Peyer's patch (tissue), 4 donors: ENCODE measurements around the gene GFOD1. TPM values are rescaled to one million over a fixed set of nuclear protein-coding genes. Genes with fewer than 3 reads are reported as not detected.

ENCODE experiments used
- DNase-seq, 3 donors: peaks; one replicate each; pipeline ENCODE4 v3.0.0-alpha.2; 2017 to 2019
- H3K27ac ChIP-seq, 4 donors: fragments of 200-600 bp; sonication (generic); one replicate each; pipeline ENCODE4 v1.5.1; 2016 to 2019
- H3K27me3 ChIP-seq, 2 donors: fragments of 200-600 bp; sonication (generic); one replicate each; pipeline ENCODE4 v1.5.1; 2019
- H3K36me3 ChIP-seq, 3 donors: fragments of 200-600 bp; sonication (generic); one replicate each; pipeline ENCODE4 v1.5.1; 2016 to 2019
- H3K4me1 ChIP-seq, 4 donors: fragments of 200-600 bp; sonication (generic); one replicate each; pipeline ENCODE4 v1.5.1; 2016 to 2019
- H3K4me3 ChIP-seq, 4 donors: fragments of 200-600 bp; sonication (generic); 1 replicate in 3 of 4; 2 replicates in 1 of 4; pipeline ENCODE4 v1.5.1; 2016 to 2019; ENCODE audit warnings: mild to moderate bottlenecking in 1 of 4
- H3K9me3 ChIP-seq, 4 donors: fragments of 200-600 bp; sonication (generic); one replicate each; pipeline ENCODE4 v1.5.1; 2016 to 2019; ENCODE audit warnings: mild to moderate bottlenecking in 1 of 4
- CTCF ChIP-seq, 6 experiments: fragments of 450-650 bp in 4 of 6; fragments of 200-600 bp in 2 of 6; sonication (generic) in 1 of 6; IDR thresholded peaks; one replicate each; pipeline ENCODE4 v1.5.1; 2017 to 2019; ENCODE audit warnings: antibody characterized with exemption in 6 of 6, mild to moderate bottlenecking in 3 of 6, moderate library complexity in 1 of 6
- POLR2A ChIP-seq, 2 donors: fragments of 450-650 bp; IDR thresholded peaks; one replicate each; pipeline ENCODE4 v1.5.1; 2017; ENCODE audit warnings: antibody characterized with exemption in 2 of 2, mild to moderate bottlenecking in 2 of 2, moderate library complexity in 2 of 2
- total RNA-seq, 4 donors: library from RNA; depleted of rRNA; stranded (reverse); fragments of >200 nt; gene quantifications; one replicate each; pipeline ENCODE4 v1.1.0, GENCODE V29; 2016

GFOD1 gene
- total RNA-seq, 4 donors from 2014 or later: 10.7 to 24.2 (median 17.6) TPM

GRCh38 chr6:13474787-13475186, 12.6 kb downstream of the GFOD1 start:
- Histone ChIP-seq H3K27me3 (no peaks in the 10 kb centered on the region), H3K9me3 (no peaks in the 10 kb centered on the region), H3K4me3 (no peak overlapping the region), H3K36me3 (peaks cover 0 to 8% (median 0%) of the 10 kb centered on the region in 3 donors), H3K27ac (no peak overlapping the region), H3K4me1 (no peaks in the 10 kb centered on the region)
- TF ChIP-seq POLR2A (IDR thresholded peaks at IDR 0.05) (no peak), CTCF (IDR thresholded peaks at IDR 0.05) (no peak)
- DNase-seq: no peak

- no peak for DNase-seq
- Histone ChIP-seq H3K27ac (no peak overlapping the region), H3K27me3 (no peaks in the 10 kb centered on the region), H3K4me1 (no peaks in the 10 kb centered on the region), H3K4me3 (no peak overlapping the region), H3K9me3 (no peaks in the 10 kb centered on the region), H3K36me3 (peaks cover 0 to 9% (median 0%) of the 10 kb centered on the region in 3 donors)
- no peak for TF ChIP-seq CTCF (IDR thresholded peaks at IDR 0.05)
Observed at GRCh38 chr6:13474360-13474759, 13.0 kb downstream of the GFOD1 start.

GRCh38 chr6:13473768-13474165, 13.6 kb downstream of the GFOD1 start:
- Histone ChIP-seq H3K27ac (no peak overlapping the region), H3K27me3 (no peaks in the 10 kb centered on the region), H3K4me1 (no peaks in the 10 kb centered on the region), H3K9me3 (no peaks in the 10 kb centered on the region), H3K4me3 (no peak overlapping the region), H3K36me3 (peaks cover 0 to 9% (median 0%) of the 10 kb centered on the region in 3 donors)
- TF ChIP-seq POLR2A (IDR thresholded peaks at IDR 0.05): no peak
- TF ChIP-seq CTCF (IDR thresholded peaks at IDR 0.05): no peak
- no peak for DNase-seq

- DNase-seq: no peak
- TF ChIP-seq CTCF (IDR thresholded peaks at IDR 0.05): no peak
- TF ChIP-seq POLR2A (IDR thresholded peaks at IDR 0.05): no peak
- Histone ChIP-seq H3K4me1 (no peaks in the 10 kb centered on the region), H3K9me3 (no peaks in the 10 kb centered on the region), H3K27ac (no peak overlapping the region), H3K4me3 (no peak overlapping the region), H3K27me3 (no peaks in the 10 kb centered on the region), H3K36me3 (peaks cover 0 to 9% (median 0%) of the 10 kb centered on the region in 3 donors)
Observed at GRCh38 chr6:13472976-13473767, 14.2 kb downstream of the GFOD1 start.

- Histone ChIP-seq H3K36me3 (peaks cover 0 to 9% (median 0%) of the 10 kb centered on the region in 3 donors), H3K27ac (no peak overlapping the region), H3K4me3 (no peak overlapping the region), H3K4me1 (peaks cover 0 to 6% (median 0%) of the 10 kb centered on the region in 4 donors), H3K9me3 (no peaks in the 10 kb centered on the region), H3K27me3 (no peaks in the 10 kb centered on the region)
- DNase-seq: no peak
- TF ChIP-seq POLR2A (IDR thresholded peaks at IDR 0.05): no peak
Observed at GRCh38 chr6:13472099-13472498, 15.3 kb downstream of the GFOD1 start.

- peaks cover 0 to 9% (median 0%) of the 10 kb centered on the region in 3 donors for H3K36me3 ChIP-seq
- no peak overlapping the region for H3K27ac ChIP-seq
- TF ChIP-seq POLR2A (IDR thresholded peaks at IDR 0.05): no peak
- no peak for TF ChIP-seq CTCF (IDR thresholded peaks at IDR 0.05)
- no peaks in the 10 kb centered on the region for H3K9me3 ChIP-seq
- peaks cover 0 to 14% (median 0%) of the 10 kb centered on the region in 4 donors for H3K4me1 ChIP-seq
- no peak for DNase-seq
- no peaks in the 10 kb centered on the region for H3K27me3 ChIP-seq
- no peak overlapping the region for H3K4me3 ChIP-seq
Observed at GRCh38 chr6:13471184-13471583, 16.2 kb downstream of the GFOD1 start.
